Duodenal mucosa (tissue), 2 donors: Measurements from ENCODE around the gene HMGCLL1.

Source experiments
- H3K27ac ChIP-seq: one replicate; pipeline ENCODE4 v1.7.0; 2013; ENCODE audit warnings: low read depth, low read length
- H3K27me3 ChIP-seq, 2 donors: one replicate each; pipeline ENCODE4 v1.7.0; 2013; ENCODE audit warnings: low read length in 2 of 2, control low read depth in 1 of 2; ENCODE audit not compliant: insufficient read depth in 2 of 2, control insufficient read depth in 1 of 2
- H3K36me3 ChIP-seq, 2 donors: one replicate each; pipeline ENCODE4 v1.7.0; 2013; ENCODE audit warnings: low read length in 2 of 2, control low read depth in 1 of 2; ENCODE audit not compliant: insufficient read depth in 2 of 2, control insufficient read depth in 1 of 2
- H3K4me1 ChIP-seq, 2 donors: one replicate each; pipeline ENCODE4 v1.7.0; 2013; ENCODE audit warnings: low read length in 2 of 2, control low read depth in 1 of 2; ENCODE audit not compliant: insufficient read depth in 2 of 2, control insufficient read depth in 1 of 2
- H3K4me3 ChIP-seq, 2 donors: one replicate each; pipeline ENCODE4 v1.7.0; 2013; ENCODE audit warnings: low read length in 2 of 2, low read depth in 1 of 2
- H3K9ac ChIP-seq, 2 donors: one replicate each; pipeline ENCODE4 v1.7.0; 2013; ENCODE audit warnings: low read length in 2 of 2, low read depth in 1 of 2
- H3K9me3 ChIP-seq, 2 donors: one replicate each; pipeline ENCODE4 v1.7.0; 2013; ENCODE audit warnings: low read length in 2 of 2, control low read depth in 1 of 2; ENCODE audit not compliant: control insufficient read depth in 1 of 2

HMGCLL1 gene

DNA sequence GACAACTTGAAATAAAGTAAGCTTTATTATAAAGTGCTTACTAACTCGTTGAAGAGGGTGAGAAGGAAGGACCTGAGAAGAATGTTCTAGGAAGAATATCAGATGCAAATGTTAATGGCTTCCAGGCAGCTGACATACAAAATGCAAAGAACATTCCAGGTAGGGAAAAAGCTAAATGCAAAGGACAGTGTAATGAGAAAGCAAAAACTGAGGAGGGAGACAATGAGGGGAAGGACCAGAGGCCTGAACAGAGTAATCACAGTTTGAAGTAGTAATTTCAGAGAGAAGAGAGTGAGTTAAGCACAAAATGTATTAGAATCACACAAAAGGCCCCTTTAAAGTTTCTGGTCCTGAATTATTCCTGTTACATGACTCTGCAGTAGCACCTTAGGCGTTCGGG lies 81.3 kb downstream of the HMGCLL1 start:
- Histone ChIP-seq H3K9me3 (no peaks in the 10 kb centered on the region), H3K36me3 (no peaks in the 10 kb centered on the region), H3K27ac (no peak overlapping the region), H3K9ac (no peak overlapping the region), H3K4me3 (no peak overlapping the region), H3K4me1 (no peaks in the 10 kb centered on the region), H3K27me3 (no peaks in the 10 kb centered on the region)

DNA sequence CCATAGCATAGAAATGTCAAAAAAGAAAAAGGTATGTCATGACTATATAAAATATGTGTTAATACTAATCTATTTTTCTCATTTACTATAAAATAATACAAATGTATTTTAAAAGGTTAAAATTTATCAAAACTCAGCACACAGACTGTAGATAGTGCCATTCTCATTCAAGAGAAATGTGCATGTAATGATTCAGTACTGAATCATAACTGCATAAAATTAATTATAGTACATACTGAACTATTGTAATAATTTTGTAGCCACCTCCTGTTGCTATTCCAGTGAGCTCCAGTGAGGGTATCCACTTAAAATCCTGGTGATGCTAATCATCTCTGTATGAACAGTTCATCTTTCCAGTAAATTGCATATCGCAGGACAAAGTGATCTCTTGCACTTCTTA lies 82.8 kb downstream of the HMGCLL1 start:
- H3K4me3 ChIP-seq, result no peak overlapping the region
- no peak overlapping the region for H3K27ac ChIP-seq
- no peak overlapping the region for H3K9ac ChIP-seq
- H3K27me3 ChIP-seq, result no peaks in the 10 kb centered on the region
- no peaks in the 10 kb centered on the region for H3K9me3 ChIP-seq
- H3K36me3 ChIP-seq, result no peaks in the 10 kb centered on the region
- H3K4me1 ChIP-seq, result no peaks in the 10 kb centered on the region

DNA sequence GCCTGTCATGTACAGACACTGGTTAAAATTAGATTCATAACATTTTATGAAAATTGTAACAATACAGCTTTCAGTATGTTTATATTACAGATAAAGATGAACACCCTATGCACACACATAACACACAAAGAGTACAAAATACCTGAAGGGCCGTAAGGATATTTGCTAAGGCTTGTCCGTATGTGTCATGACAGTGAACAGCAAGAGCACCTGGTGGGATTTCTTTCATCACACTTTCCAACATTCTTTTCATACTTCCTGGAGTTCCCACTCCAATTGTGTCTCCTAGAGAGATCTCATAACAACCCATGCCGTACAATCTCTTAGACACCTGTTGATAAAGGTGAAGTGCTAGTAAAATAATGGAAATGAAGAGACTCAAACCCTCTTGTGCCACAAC lies 83.7 kb downstream of the HMGCLL1 start:
- no peak overlapping the region for H3K27ac ChIP-seq
- no peak overlapping the region for H3K9ac ChIP-seq
- H3K9me3 ChIP-seq, result no peaks in the 10 kb centered on the region
- no peak overlapping the region for H3K4me3 ChIP-seq
- no peaks in the 10 kb centered on the region for H3K27me3 ChIP-seq
- H3K36me3 ChIP-seq, result no peaks in the 10 kb centered on the region
- no peaks in the 10 kb centered on the region for H3K4me1 ChIP-seq

DNA sequence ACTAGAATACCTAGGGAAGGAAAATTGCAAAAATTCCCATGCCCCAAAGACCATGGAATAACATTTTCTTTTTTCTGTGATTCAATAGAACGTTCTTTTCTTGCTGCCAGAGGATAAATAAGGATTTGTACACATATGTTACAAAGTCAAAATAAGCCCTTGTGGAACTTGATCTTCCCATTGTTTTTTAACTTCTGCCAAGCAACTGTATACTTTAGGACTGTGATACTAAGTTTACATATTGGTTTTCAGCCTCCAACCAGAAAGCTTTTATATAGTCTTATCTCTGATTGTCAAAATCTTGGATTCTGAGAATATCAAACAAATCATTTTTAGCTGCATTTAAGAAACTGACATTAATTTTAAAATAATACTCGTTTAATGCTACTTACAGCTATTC lies 84.6 kb downstream of the HMGCLL1 start:
- no peaks in the 10 kb centered on the region for H3K36me3 ChIP-seq
- H3K9me3 ChIP-seq, result no peaks in the 10 kb centered on the region
- H3K9ac ChIP-seq, result no peak overlapping the region
- H3K4me1 ChIP-seq, result no peaks in the 10 kb centered on the region
- no peak overlapping the region for H3K27ac ChIP-seq
- no peaks in the 10 kb centered on the region for H3K27me3 ChIP-seq
- no peak overlapping the region for H3K4me3 ChIP-seq

DNA sequence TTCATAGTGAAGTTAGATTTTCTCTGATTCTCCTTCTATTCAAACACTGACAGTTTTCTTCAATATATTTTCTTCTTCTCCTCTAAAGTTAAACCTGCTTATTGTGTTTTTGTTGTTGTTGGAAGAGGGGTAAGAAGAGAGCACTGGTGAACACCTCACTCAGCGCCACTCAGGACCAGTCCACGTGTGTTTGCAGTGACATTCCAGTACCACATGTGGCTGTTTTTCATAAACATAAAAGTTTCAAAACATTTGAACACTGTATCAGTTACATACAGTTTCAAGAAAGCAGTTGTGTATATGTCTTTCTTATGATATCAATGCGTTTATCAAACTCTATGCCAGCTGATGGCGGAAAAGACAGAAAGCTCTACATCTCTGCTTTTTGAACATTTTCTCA lies 86.7 kb downstream of the HMGCLL1 start:
- H3K9me3 ChIP-seq, result no peaks in the 10 kb centered on the region
- no peak overlapping the region for H3K4me3 ChIP-seq
- no peaks in the 10 kb centered on the region for H3K27me3 ChIP-seq
- no peaks in the 10 kb centered on the region for H3K4me1 ChIP-seq
- H3K9ac ChIP-seq, result no peak overlapping the region
- no peak overlapping the region for H3K27ac ChIP-seq
- H3K36me3 ChIP-seq, result no peaks in the 10 kb centered on the region

DNA sequence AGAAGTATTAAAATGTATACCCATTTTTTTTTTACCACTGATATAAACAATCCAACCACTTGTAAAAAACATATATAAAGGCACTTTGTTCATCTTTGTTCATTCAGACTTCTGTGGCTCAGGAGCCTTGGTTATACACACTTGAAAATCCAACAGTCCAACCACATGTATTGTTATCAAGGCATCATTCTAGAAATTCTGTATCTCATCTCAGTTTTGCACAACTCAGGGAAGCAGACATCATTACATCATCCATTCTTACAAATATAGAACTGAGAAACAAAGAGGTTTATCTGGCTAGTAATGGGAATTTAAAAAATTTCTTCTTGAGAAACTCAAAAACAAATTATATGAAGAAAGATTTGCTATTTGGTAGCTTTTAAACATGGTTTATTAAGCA lies 88.1 kb downstream of the HMGCLL1 start:
- no peak overlapping the region for H3K27ac ChIP-seq
- no peaks in the 10 kb centered on the region for H3K36me3 ChIP-seq
- H3K27me3 ChIP-seq, result no peaks in the 10 kb centered on the region
- no peaks in the 10 kb centered on the region for H3K4me1 ChIP-seq
- no peak overlapping the region for H3K4me3 ChIP-seq
- no peaks in the 10 kb centered on the region for H3K9me3 ChIP-seq
- H3K9ac ChIP-seq, result no peak overlapping the region

GRCh38 chr6:55474382-55474781 lies 104.6 kb downstream of the HMGCLL1 start:
- H3K27me3 ChIP-seq, result no peaks in the 10 kb centered on the region
- H3K4me3 ChIP-seq, result no peak overlapping the region
- no peak overlapping the region for H3K27ac ChIP-seq
- H3K4me1 ChIP-seq, result no peaks in the 10 kb centered on the region
- H3K9ac ChIP-seq, result no peak overlapping the region
- no peaks in the 10 kb centered on the region for H3K36me3 ChIP-seq
- no peaks in the 10 kb centered on the region for H3K9me3 ChIP-seq

GRCh38 chr6:55473722-55474121 lies 105.3 kb downstream of the HMGCLL1 start:
- Histone ChIP-seq H3K36me3 (no peaks in the 10 kb centered on the region), H3K27ac (no peak overlapping the region), H3K9ac (no peak overlapping the region), H3K27me3 (no peaks in the 10 kb centered on the region), H3K4me1 (no peaks in the 10 kb centered on the region), H3K4me3 (no peak overlapping the region), H3K9me3 (no peaks in the 10 kb centered on the region)

- Histone ChIP-seq H3K27ac (no peak overlapping the region), H3K27me3 (no peaks in the 10 kb centered on the region), H3K36me3 (no peaks in the 10 kb centered on the region), H3K9ac (no peak overlapping the region), H3K4me1 (no peaks in the 10 kb centered on the region), H3K4me3 (no peak overlapping the region), H3K9me3 (no peaks in the 10 kb centered on the region)
Observed at GRCh38 chr6:55469951-55470366, 109.0 kb downstream of the HMGCLL1 start.

- Histone ChIP-seq H3K36me3 (no peaks in the 10 kb centered on the region), H3K4me1 (no peaks in the 10 kb centered on the region), H3K27me3 (no peaks in the 10 kb centered on the region), H3K27ac (no peak overlapping the region), H3K9ac (no peak overlapping the region), H3K4me3 (no peak overlapping the region), H3K9me3 (no peaks in the 10 kb centered on the region)
Observed at GRCh38 chr6:55456016-55456415, 123.0 kb downstream of the HMGCLL1 start.

GRCh38 chr6:55450005-55450404 lies 129.0 kb downstream of the HMGCLL1 start:
- Histone ChIP-seq H3K27ac (no peak overlapping the region), H3K4me1 (no peaks in the 10 kb centered on the region), H3K9me3 (no peaks in the 10 kb centered on the region), H3K27me3 (no peaks in the 10 kb centered on the region), H3K9ac (no peak overlapping the region), H3K36me3 (no peaks in the 10 kb centered on the region), H3K4me3 (no peak overlapping the region)
